HL-60 (cell line): ENCODE measurements around the gene MAP4K5.

Source experiments
- DNase-seq, 2 experiments: peaks; one replicate each; pipeline ENCODE4 v3.0.0-alpha.2; 2010 to 2020; ENCODE audit warnings: low read depth in 1 of 2, low spot score in 1 of 2
- H3K27ac ChIP-seq: fragments of 250-450 bp; sonication (Bioruptor Pico); replicated peaks from 2 replicates; pipeline ENCODE4 v1.5.1; 2020; ENCODE audit warnings: mild to moderate bottlenecking, moderate library complexity
- H3K27me3 ChIP-seq: fragments of 250-450 bp; sonication (Bioruptor Pico); 2 replicates; pipeline ENCODE4 v1.5.1; 2021; ENCODE audit warnings: mild to moderate bottlenecking, moderate library complexity; ENCODE audit not compliant: insufficient read depth, poor library complexity, severe bottlenecking
- H3K4me3 ChIP-seq: replicated peaks from 2 replicates; pipeline ENCODE4 v1.5.1; 2011; ENCODE audit warnings: mild to moderate bottlenecking, control low read depth, low read length; ENCODE audit not compliant: insufficient read depth
- CTCF ChIP-seq: IDR thresholded peaks from one replicate; pipeline ENCODE4 v1.5.1; 2011; ENCODE audit warnings: low read length, control low read depth, inconsistent platforms; ENCODE audit not compliant: insufficient read depth
- GABPA ChIP-seq: IDR thresholded peaks from 2 replicates; pipeline ENCODE4 v1.6.1; 2012; ENCODE audit warnings: low read depth
- POLR2AphosphoS5 ChIP-seq: IDR thresholded peaks from 2 replicates; pipeline ENCODE4 v1.6.1; 2012; ENCODE audit warnings: low read depth
- REST ChIP-seq: IDR thresholded peaks from 2 replicates; pipeline ENCODE4 v1.6.1; 2012; ENCODE audit warnings: low read depth; ENCODE audit not compliant: insufficient replicate concordance
- SPI1 ChIP-seq: IDR thresholded peaks from 2 replicates; pipeline ENCODE4 v1.6.1; 2012; ENCODE audit warnings: low read depth, mild to moderate bottlenecking, borderline replicate concordance

MAP4K5 gene

DNA sequence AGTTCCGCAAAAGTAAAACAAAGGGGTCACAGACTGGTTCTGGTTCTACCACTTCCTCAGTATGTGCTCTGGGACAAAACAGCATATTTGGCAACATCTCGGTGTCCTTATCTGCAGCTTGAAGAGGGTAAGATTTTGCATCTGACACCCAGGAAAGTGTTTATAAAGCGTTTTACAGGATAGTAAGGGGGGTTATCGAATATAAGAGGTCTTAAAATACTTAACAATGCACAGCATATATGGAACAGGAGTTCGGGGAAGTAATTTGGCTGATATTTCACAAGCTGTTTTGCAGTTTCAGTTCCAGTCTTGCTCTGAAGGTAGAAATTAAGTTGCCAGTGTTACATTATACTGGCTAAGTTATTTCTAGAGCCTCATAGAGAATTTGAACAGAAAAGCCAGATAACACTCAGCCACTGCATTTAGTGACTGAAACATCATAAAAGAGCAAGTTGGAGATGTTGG, 904 bp upstream of the MAP4K5 start:
- peak; percentile 51 to 75 for DNase-seq
- TF ChIP-seq SPI1 (peak; percentile 92), CTCF (no peak)
- Histone ChIP-seq H3K27ac (peak overlapping the region; percentile 65), H3K27me3 (no peaks in the 10 kb centered on the region), H3K4me3 (peak overlapping the region; percentile 91)

DNA sequence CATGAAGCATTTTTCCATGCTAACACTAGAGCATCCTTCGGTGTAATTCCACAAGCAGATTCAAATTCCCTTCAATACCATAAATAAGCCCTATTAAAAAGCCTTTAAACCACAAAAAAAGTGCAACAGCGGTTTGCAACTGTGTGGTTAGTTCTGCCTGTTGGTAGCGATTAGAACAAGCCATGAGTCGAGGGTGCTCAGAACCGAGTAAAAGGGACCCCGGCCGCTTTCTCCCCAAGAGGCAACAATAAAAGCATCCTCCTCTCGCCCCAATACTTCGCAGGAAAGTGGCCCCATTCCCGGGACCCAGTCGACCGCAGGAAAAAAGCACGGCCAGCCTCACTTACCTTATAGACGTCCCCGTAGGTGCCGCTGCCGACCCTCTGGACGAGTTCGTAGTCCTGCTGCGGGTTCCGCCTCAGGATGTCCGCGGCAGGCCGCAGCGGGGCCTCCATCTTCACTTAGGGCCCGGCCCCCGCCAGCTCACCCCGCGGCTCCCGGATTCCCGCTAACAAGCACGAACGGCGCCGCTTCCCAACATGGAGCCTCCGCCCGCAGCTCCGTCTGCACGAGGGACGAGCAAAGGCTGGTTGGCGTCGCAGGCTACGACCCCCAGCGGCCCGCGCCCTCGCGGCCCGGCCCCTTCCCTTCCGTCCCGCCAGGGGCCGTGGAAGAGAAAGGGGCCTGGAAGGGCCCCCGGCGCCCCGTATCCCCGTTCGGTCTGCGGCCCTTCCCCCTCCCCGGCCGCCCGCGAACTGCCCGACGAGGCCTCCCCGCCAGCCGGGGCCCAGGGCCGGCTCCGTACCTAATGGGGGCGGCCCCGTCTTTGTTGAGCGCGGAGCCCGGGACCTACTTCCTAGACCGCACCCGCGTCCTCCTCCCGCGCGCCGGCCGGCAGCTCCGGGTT, 521 bp downstream of the MAP4K5 start:
- no peak for TF ChIP-seq SPI1
- 0 out of 2 replicates have a peak, but pooled peaks have one; percentile 5 for TF ChIP-seq POLR2AphosphoS5
- TF ChIP-seq GABPA: no peak
- peak in 1 of 2 experiments; percentile 32 for DNase-seq
- H3K4me3 ChIP-seq: peak overlapping the region; percentile 91
- H3K27me3 ChIP-seq: no peaks in the 10 kb centered on the region
- H3K27ac ChIP-seq: peak overlapping the region; percentile 86

DNA sequence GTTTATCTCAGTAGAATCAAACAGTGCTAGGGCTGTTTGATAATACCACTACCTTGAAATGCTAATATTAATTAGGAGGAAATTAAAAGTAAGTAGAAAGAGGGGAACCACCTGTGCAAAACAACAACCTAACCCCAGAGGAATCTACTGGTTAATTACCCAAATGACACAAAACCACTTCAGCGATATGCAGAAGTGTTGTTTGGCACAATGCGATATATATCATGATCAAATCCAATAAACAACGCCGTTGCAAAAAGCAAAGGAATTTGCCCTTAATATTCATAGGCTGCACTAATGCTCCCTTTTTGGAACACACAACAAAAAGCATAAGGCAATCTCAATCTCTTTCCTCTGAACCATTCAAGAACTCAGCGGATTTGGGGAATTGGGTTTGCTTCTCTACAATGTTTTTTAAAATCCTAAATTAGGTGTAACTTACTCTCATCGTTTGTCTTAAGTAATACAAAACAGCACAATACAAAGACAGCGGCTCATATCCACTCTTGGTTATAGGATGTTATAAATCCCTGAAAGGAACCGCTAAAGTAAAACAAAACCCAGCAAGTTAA, 1.5 kb downstream of the MAP4K5 start:
- no peak for DNase-seq

More for the DNA sequence above, 1.5 kb downstream of the MAP4K5 start:
- TF ChIP-seq POLR2AphosphoS5 (no peak), GABPA (no peak), CTCF (no peak), REST (no peak), SPI1 (no peak)
- Histone ChIP-seq H3K4me3 (peak overlapping the region; percentile 91), H3K27ac (no peak overlapping the region; the same call in 1 of the 2 replicates), H3K27me3 (no peaks in the 10 kb centered on the region)
